ENCODE results near the gene AUTS2. TPM values are rescaled to one million over a fixed set of nuclear protein-coding genes. Genes with fewer than 3 reads are reported as not detected.

AUTS2 gene
- total RNA-seq, 4 donors from 2014 or later, result 14.9 to 27.2 (median 17.5) TPM

DNA sequence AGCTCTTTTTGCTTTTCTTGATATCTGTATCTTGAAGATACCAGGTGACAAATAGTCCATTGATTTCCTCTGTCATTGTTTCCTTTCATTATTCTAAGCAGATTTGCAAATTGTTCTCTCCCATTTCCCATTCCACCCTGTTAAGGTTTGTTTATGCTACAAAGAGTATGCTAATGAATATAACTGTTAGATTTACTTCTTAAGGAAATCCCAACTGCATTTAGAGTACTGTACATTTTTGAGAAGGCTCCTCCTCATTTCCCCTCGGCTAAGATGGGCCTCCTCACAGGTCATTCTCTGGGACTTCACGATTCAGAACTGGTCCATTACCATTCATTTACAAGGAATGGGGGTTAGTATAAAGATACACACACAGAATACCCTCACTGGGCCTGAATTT, 15.6 kb downstream of the AUTS2 start:
- TF ChIP-seq, protein P1, sequence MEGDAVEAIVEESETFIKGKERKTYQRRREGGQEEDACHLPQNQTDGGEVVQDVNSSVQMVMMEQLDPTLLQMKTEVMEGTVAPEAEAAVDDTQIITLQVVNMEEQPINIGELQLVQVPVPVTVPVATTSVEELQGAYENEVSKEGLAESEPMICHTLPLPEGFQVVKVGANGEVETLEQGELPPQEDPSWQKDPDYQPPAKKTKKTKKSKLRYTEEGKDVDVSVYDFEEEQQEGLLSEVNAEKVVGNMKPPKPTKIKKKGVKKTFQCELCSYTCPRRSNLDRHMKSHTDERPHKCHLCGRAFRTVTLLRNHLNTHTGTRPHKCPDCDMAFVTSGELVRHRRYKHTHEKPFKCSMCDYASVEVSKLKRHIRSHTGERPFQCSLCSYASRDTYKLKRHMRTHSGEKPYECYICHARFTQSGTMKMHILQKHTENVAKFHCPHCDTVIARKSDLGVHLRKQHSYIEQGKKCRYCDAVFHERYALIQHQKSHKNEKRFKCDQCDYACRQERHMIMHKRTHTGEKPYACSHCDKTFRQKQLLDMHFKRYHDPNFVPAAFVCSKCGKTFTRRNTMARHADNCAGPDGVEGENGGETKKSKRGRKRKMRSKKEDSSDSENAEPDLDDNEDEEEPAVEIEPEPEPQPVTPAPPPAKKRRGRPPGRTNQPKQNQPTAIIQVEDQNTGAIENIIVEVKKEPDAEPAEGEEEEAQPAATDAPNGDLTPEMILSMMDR (IDR thresholded peaks at IDR 0.05), result no peak
- TF ChIP-seq POLR2A (IDR thresholded peaks at IDR 0.05), result no peak
- DNase-seq, result no peak
- WGBS, 2 donors, result 86 to 88% methylated on average over 2 of the region's 2 CpGs
- H3K36me3 ChIP-seq, result no peaks in the 10 kb centered on the region
- H3K4me3 ChIP-seq (replicated peaks in 1 of 3), result no peak overlapping the region
- no peaks in the 10 kb centered on the region for H3K9me3 ChIP-seq
- intact Hi-C loops (cut with DNase I), result no loop called here
- no peak overlapping the region for H3K27ac ChIP-seq
- H3K4me1 ChIP-seq, result no peaks in the 10 kb centered on the region
- no peaks in the 10 kb centered on the region for H3K27me3 ChIP-seq

DNA sequence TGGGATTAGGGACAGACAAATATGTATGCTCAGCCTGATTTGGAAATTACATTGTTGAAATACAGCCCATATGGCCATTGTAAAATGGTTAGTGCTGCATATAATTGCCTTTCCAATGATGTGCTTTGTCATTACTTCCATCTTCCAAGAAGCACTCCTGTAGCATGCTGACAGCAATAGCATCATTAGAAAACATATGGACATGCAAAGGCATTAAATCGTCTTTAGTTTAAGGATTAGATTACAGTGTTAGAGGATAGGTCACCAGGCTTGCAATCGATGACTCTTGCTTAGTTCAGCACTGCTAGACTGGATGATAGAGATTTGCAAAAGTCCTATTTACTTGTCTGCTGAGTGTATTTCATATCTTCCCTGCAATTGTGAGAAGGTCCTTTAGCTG, 17.4 kb downstream of the AUTS2 start:
- WGBS, 2 donors, result 88 to 96% methylated on average over 2 of the region's 2 CpGs
- TF ChIP-seq, protein P1 (IDR thresholded peaks at IDR 0.05), result no peak
- TF ChIP-seq POLR2A (IDR thresholded peaks at IDR 0.05), result no peak
- Histone ChIP-seq H3K4me1 (no peaks in the 10 kb centered on the region), H3K9me3 (no peaks in the 10 kb centered on the region), H3K27ac (no peak overlapping the region), H3K36me3 (no peaks in the 10 kb centered on the region), H3K4me3 (replicated peaks in 1 of 3) (no peak overlapping the region), H3K27me3 (no peaks in the 10 kb centered on the region)
- intact Hi-C loops (cut with DNase I), result no loop called here
- DNase-seq, result no peak

DNA sequence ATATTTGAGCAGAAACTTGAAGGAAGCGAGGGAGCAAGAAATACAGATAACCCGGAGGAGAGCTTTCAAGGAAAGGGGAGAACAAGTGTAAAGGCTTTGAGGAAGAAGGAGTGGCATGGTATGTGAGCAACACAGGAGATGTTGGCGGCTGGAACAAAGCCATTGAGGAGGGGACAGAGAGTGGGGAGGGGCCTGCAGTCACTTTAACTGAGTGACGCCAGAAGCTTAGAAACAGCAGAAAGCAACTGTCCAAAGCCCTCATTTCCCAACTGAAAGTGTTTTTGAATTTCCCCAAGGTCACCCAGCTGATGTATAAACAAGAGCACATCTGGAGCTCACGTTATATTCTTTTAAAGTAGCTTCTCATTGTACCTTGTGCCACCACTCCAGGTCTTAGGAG, 19.1 kb downstream of the AUTS2 start:
- intact Hi-C loops (cut with DNase I), result no loop called here
- Histone ChIP-seq H3K27me3 (no peaks in the 10 kb centered on the region), H3K36me3 (no peaks in the 10 kb centered on the region), H3K4me1 (no peaks in the 10 kb centered on the region), H3K9me3 (no peaks in the 10 kb centered on the region), H3K27ac (no peak overlapping the region), H3K4me3 (replicated peaks in 1 of 3) (no peak overlapping the region)
- WGBS, 2 donors, result 92 to 97% methylated on average over 5 of the region's 5 CpGs
- TF ChIP-seq POLR2A (IDR thresholded peaks at IDR 0.05), result no peak
- TF ChIP-seq, protein P1 (IDR thresholded peaks at IDR 0.05), result no peak
- DNase-seq, result no peak

DNA sequence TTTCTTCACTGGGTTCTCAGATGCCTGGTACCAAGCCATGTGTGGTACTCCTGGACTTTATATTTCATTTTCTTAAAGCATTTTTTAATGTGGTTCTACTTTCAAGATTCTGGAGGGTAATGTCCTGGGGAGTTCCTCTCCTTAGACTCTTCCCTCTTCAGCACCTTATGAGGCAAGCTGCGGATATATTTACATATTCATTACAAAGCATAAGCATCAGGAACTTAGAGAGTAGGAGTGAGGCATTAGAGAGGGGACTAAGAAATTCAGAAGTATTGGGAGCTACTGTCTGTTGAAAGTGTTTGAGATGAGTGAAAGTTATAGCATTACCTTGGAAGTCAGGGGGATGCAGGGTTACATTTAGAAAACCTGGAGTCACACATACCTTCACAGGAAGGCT, 20.8 kb downstream of the AUTS2 start:
- H3K36me3 ChIP-seq, result no peaks in the 10 kb centered on the region
- TF ChIP-seq POLR2A (IDR thresholded peaks at IDR 0.05), result no peak
- TF ChIP-seq, protein P1 (IDR thresholded peaks at IDR 0.05), result no peak
- H3K27ac ChIP-seq, result no peak overlapping the region
- H3K27me3 ChIP-seq, result no peaks in the 10 kb centered on the region
- H3K4me3 ChIP-seq (replicated peaks in 1 of 3), result no peak overlapping the region
- intact Hi-C loops (cut with DNase I), result no loop called here
- 95 to 100% methylated on average over 1 of the region's 1 CpG for WGBS, 2 donors
- no peaks in the 10 kb centered on the region for H3K4me1 ChIP-seq
- no peaks in the 10 kb centered on the region for H3K9me3 ChIP-seq
- no peak for DNase-seq

DNA sequence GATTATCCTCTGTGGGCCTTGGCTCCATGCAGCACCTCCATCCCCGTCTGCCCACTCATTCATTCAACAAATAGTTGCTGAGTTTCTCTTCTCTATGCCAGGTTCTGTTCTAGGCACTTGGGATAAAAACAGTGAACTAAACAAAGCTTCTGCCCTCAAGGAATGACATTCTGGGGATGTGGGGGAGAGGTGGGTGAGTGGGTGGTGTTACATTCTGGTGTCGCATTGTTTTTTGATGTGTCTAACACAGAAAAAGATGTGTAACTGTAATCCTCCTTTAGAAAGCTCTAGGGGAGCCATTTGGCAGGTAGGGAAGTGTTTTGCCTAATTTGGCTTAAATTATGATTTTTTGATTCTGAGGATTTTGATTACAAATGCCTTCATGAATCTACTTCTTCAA, 21.4 kb downstream of the AUTS2 start:
- no peak for TF ChIP-seq POLR2A (IDR thresholded peaks at IDR 0.05)
- TF ChIP-seq, protein P1 (IDR thresholded peaks at IDR 0.05), result no peak
- H3K27ac ChIP-seq, result no peak overlapping the region
- H3K4me1 ChIP-seq, result no peaks in the 10 kb centered on the region

More for the DNA sequence above, 21.4 kb downstream of the AUTS2 start:
- Histone ChIP-seq H3K9me3 (no peaks in the 10 kb centered on the region), H3K36me3 (no peaks in the 10 kb centered on the region), H3K4me3 (replicated peaks in 1 of 3) (no peak overlapping the region), H3K27me3 (no peaks in the 10 kb centered on the region)
- DNase-seq, result no peak
- WGBS, 2 donors, result 93% methylated on average over 2 of the region's 2 CpGs
- intact Hi-C loops (cut with DNase I), result no loop called here

Data from thyroid gland (tissue), 4 donors.